ENCODE results near the gene SAMD4A.

Gene SAMD4A

DNA sequence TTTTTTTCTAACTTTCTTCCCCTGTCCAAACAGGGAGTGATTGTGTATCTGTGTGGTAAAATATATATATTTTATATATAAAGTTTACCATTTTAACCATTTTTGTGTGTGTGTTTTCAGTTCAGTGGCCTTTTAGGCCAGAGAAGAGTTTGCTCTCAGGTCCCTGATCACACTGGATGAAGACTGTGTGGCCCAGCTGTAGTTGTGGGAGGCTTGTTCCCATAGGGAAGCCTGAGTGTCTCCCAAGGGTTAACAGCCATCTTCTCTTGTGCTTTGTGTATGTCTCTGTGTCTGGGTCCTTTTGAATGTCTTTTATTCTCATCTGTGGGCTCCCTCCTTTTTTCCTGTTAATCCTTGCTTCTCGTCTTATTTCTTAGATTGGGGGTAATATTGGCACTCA lies 33.8 kb upstream of the SAMD4A start:
- Histone ChIP-seq H3K36me3 (ENCODE audit: control insufficient read depth, insufficient read depth, low read length) (no peaks in the 10 kb centered on the region), H3K27me3 (replicated peaks; ENCODE audit: control insufficient read depth, insufficient read depth, low read length) (no peaks in the 10 kb centered on the region), H3K4me3 (replicated peaks; ENCODE audit: low read depth, low read length) (no peak overlapping the region; the same call in 1 of the 2 replicates)
- no peak for DNase-seq (ENCODE audit: extremely low read depth, insufficient read length)
- TF ChIP-seq CTCF (IDR thresholded peaks at IDR 0.05; ENCODE audit: insufficient read depth, low read length, poor library complexity, severe bottlenecking), result no peak

DNA sequence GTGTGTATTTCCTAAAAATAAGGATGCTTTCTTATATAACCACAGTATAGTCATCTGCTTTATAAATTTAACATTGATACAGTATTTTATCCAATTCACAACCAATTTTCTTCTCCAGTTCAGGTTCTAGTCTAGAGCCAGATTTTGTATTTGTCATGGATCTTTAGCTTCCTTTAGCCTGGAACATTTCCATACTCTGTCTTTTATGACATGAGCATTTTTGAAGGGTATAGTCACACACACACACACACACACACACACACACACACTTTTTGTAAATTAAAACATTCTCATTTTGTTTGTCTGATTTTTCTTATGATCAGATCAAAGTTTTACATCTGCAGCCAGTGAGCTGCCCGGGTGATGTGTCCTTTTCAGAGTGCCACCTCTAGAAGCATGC lies 31.8 kb upstream of the SAMD4A start:
- Histone ChIP-seq H3K36me3 (ENCODE audit: control insufficient read depth, insufficient read depth, low read length) (no peaks in the 10 kb centered on the region), H3K27me3 (replicated peaks; ENCODE audit: control insufficient read depth, insufficient read depth, low read length) (no peaks in the 10 kb centered on the region), H3K4me3 (replicated peaks; ENCODE audit: low read depth, low read length) (no peak overlapping the region)
- no peak for DNase-seq (ENCODE audit: extremely low read depth, insufficient read length)
- TF ChIP-seq CTCF (IDR thresholded peaks at IDR 0.05; ENCODE audit: insufficient read depth, low read length, poor library complexity, severe bottlenecking), result no peak

DNA sequence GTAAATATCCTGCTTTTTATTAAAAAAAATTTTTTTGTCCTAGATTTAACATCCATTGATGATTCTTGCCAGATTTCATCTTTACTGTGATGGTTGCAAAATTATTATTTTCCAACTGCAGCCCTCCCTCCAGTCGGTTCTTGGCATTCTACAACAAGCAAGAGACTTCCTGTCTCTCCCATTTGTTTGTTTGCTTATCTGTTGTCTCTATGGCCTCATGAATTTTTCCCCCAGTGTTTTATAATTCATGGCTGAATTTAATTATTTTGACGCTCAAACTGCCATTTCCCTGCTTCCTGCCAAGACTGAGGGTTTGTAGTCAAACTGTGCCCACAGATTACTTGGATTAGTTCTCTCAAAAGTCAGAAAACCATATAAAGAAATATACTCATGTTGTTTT lies 31.3 kb upstream of the SAMD4A start:
- no peak for DNase-seq (ENCODE audit: extremely low read depth, insufficient read length)
- Histone ChIP-seq H3K27me3 (replicated peaks; ENCODE audit: control insufficient read depth, insufficient read depth, low read length) (no peaks in the 10 kb centered on the region), H3K36me3 (ENCODE audit: control insufficient read depth, insufficient read depth, low read length) (no peaks in the 10 kb centered on the region), H3K4me3 (replicated peaks; ENCODE audit: low read depth, low read length) (no peak overlapping the region)
- no peak for TF ChIP-seq CTCF (IDR thresholded peaks at IDR 0.05; ENCODE audit: insufficient read depth, low read length, poor library complexity, severe bottlenecking)

GRCh38 chr14:54537651-54538050 lies 29.3 kb upstream of the SAMD4A start:
- TF ChIP-seq CTCF (IDR thresholded peaks at IDR 0.05; ENCODE audit: insufficient read depth, low read length, poor library complexity, severe bottlenecking), result no peak

GRCh38 chr14:54538055-54538454 lies 28.9 kb upstream of the SAMD4A start:
- Histone ChIP-seq H3K4me3 (replicated peaks; ENCODE audit: low read depth, low read length) (no peak overlapping the region), H3K36me3 (ENCODE audit: control insufficient read depth, insufficient read depth, low read length) (no peaks in the 10 kb centered on the region), H3K27me3 (replicated peaks; ENCODE audit: control insufficient read depth, insufficient read depth, low read length) (no peaks in the 10 kb centered on the region)
- no peak for DNase-seq (ENCODE audit: extremely low read depth, insufficient read length)
- TF ChIP-seq CTCF (IDR thresholded peaks at IDR 0.05; ENCODE audit: insufficient read depth, low read length, poor library complexity, severe bottlenecking), result no peak

More at GRCh38 chr14:54537651-54538050, 29.3 kb upstream of the SAMD4A start:
- Histone ChIP-seq H3K36me3 (ENCODE audit: control insufficient read depth, insufficient read depth, low read length) (no peaks in the 10 kb centered on the region), H3K27me3 (replicated peaks; ENCODE audit: control insufficient read depth, insufficient read depth, low read length) (no peaks in the 10 kb centered on the region), H3K4me3 (replicated peaks; ENCODE audit: low read depth, low read length) (no peak overlapping the region)
- no peak for DNase-seq (ENCODE audit: extremely low read depth, insufficient read length)

- no peak for TF ChIP-seq CTCF (IDR thresholded peaks at IDR 0.05; ENCODE audit: insufficient read depth, low read length, poor library complexity, severe bottlenecking)
- no peaks in the 10 kb centered on the region for H3K36me3 ChIP-seq (ENCODE audit: control insufficient read depth, insufficient read depth, low read length)
- H3K4me3 ChIP-seq (replicated peaks; ENCODE audit: low read depth, low read length), result no peak overlapping the region
- no peak for DNase-seq (ENCODE audit: extremely low read depth, insufficient read length)
- H3K27me3 ChIP-seq (replicated peaks; ENCODE audit: control insufficient read depth, insufficient read depth, low read length), result no peaks in the 10 kb centered on the region
Observed at GRCh38 chr14:54547583-54547982, 19.3 kb upstream of the SAMD4A start.

All from GM06990 (cell line).